Karpas-422 (cell line): Measurements from ENCODE around the gene CCDC191. TPM values are rescaled to one million over a fixed set of nuclear protein-coding genes. Genes with fewer than 3 reads are reported as not detected.

ENCODE experiments used
- DNase-seq: peaks from one replicate; pipeline ENCODE4 v3.0.0-alpha.2; 2015
- H2AFZ ChIP-seq: fragments of 200-600 bp; sonication (generic); 2 replicates; pipeline ENCODE4 v1.6.1; 2014; ENCODE audit warnings: antibody characterized with exemption, low read length, mixed read lengths
- H3K27ac ChIP-seq: fragments of 200-600 bp; sonication (generic); 2 replicates; pipeline ENCODE4 v1.5.1; 2014; ENCODE audit warnings: mild to moderate bottlenecking, low read length, moderate library complexity
- H3K27me3 ChIP-seq: fragments of 200-600 bp; sonication (generic); 2 replicates; pipeline ENCODE4 v1.6.1; 2014; ENCODE audit warnings: low read length, mixed read lengths
- H3K36me3 ChIP-seq: fragments of 200-600 bp; sonication (generic); 2 replicates; pipeline ENCODE4 v1.6.1; 2014; ENCODE audit warnings: low read length, mixed read lengths; ENCODE audit not compliant: insufficient read depth
- H3K4me1 ChIP-seq: fragments of 200-600 bp; sonication (generic); 2 replicates; pipeline ENCODE4 v1.6.1; 2014; ENCODE audit warnings: mild to moderate bottlenecking, low read length, mixed read lengths
- H3K4me2 ChIP-seq: fragments of 200-600 bp; sonication (generic); 2 replicates; pipeline ENCODE4 v1.6.1; 2014; ENCODE audit warnings: low read length, low read depth, mild to moderate bottlenecking; ENCODE audit not compliant: poor library complexity, severe bottlenecking
- H3K4me3 ChIP-seq: fragments of 200-600 bp; sonication (generic); 2 replicates; pipeline ENCODE4 v1.5.1; 2014; ENCODE audit warnings: mild to moderate bottlenecking, antibody characterized with exemption, low read length, mixed read lengths
- H3K79me2 ChIP-seq: fragments of 200-600 bp; sonication (generic); 2 replicates; pipeline ENCODE4 v1.6.1; 2014; ENCODE audit warnings: mild to moderate bottlenecking, low read length, mixed read lengths
- H3K9ac ChIP-seq: fragments of 200-600 bp; sonication (generic); 2 replicates; pipeline ENCODE4 v1.6.0; 2014; ENCODE audit warnings: low read length
- H3K9me2 ChIP-seq: fragments of 200-600 bp; sonication (generic), shearing (Covaris generic); replicated peaks from 2 replicates; pipeline ENCODE4 v1.6.0; 2014; ENCODE audit warnings: mild to moderate bottlenecking, low read length, moderate library complexity; ENCODE audit not compliant: insufficient read depth
- H3K9me3 ChIP-seq: fragments of 300-700, 200-600 bp; sonication (generic); 2 replicates; pipeline ENCODE4 v1.6.1; 2014; ENCODE audit warnings: low read length, mixed read lengths
- H4K20me1 ChIP-seq: fragments of 200-600 bp; sonication (generic); 2 replicates; pipeline ENCODE4 v1.6.1; 2014; ENCODE audit warnings: mild to moderate bottlenecking, antibody characterized with exemption, low read length, low read depth; ENCODE audit not compliant: insufficient read depth
- total RNA-seq: library from RNA; depleted of rRNA; stranded (reverse); fragments of >200 nt; shearing (Covaris generic); gene quantifications from 2 replicates; pipeline ENCODE4 v1.2.3, GENCODE V29; 2014; ENCODE audit warnings: low replicate concordance

CCDC191 gene
- total RNA-seq, 1 experiment from 2014 or later: 2.8 TPM

GRCh38 chr3:114052216-114052615 lies 4.1 kb downstream of the CCDC191 start:
- Histone ChIP-seq H4K20me1 (no peaks in the 10 kb centered on the region), H2AFZ (no peak overlapping the region), H3K4me1 (peaks cover 8% of the 10 kb centered on the region), H3K27ac (no peak overlapping the region), H3K79me2 (peaks cover 6% of the 10 kb centered on the region), H3K9me3 (no peaks in the 10 kb centered on the region), H3K9ac (no peak overlapping the region), H3K4me3 (no peak overlapping the region), H3K9me2 (no peaks in the 10 kb centered on the region), H3K27me3 (no peaks in the 10 kb centered on the region), H3K4me2 (no peak overlapping the region), H3K36me3 (no peaks in the 10 kb centered on the region)
- no peak for DNase-seq

- Histone ChIP-seq H3K4me2 (no peak overlapping the region), H4K20me1 (no peaks in the 10 kb centered on the region), H3K4me1 (no peaks in the 10 kb centered on the region), H3K9me3 (no peaks in the 10 kb centered on the region), H2AFZ (no peak overlapping the region), H3K27me3 (no peaks in the 10 kb centered on the region), H3K36me3 (no peaks in the 10 kb centered on the region), H3K9me2 (no peaks in the 10 kb centered on the region), H3K9ac (no peak overlapping the region), H3K4me3 (no peak overlapping the region), H3K27ac (no peak overlapping the region), H3K79me2 (no peaks in the 10 kb centered on the region)
- peak; percentile 56 for DNase-seq
Measured at GRCh38 chr3:114043205-114043604, 13.1 kb downstream of the CCDC191 start.

- DNase-seq: no peak
- Histone ChIP-seq H3K9me2 (no peaks in the 10 kb centered on the region), H3K27ac (no peak overlapping the region), H3K36me3 (no peaks in the 10 kb centered on the region), H3K4me1 (no peaks in the 10 kb centered on the region), H3K9ac (no peak overlapping the region), H3K4me3 (no peak overlapping the region), H3K79me2 (no peaks in the 10 kb centered on the region), H4K20me1 (no peaks in the 10 kb centered on the region), H2AFZ (no peak overlapping the region), H3K9me3 (no peaks in the 10 kb centered on the region), H3K4me2 (no peak overlapping the region), H3K27me3 (no peaks in the 10 kb centered on the region)
Measured at GRCh38 chr3:114035896-114036295, 20.4 kb downstream of the CCDC191 start.

GRCh38 chr3:114034787-114035545 lies 21.4 kb downstream of the CCDC191 start:
- H3K36me3 ChIP-seq: no peaks in the 10 kb centered on the region
- H3K27ac ChIP-seq: no peak overlapping the region
- H4K20me1 ChIP-seq: no peaks in the 10 kb centered on the region
- no peaks in the 10 kb centered on the region for H3K27me3 ChIP-seq
- H3K9ac ChIP-seq: no peak overlapping the region
- H3K4me2 ChIP-seq: no peak overlapping the region
- no peaks in the 10 kb centered on the region for H3K79me2 ChIP-seq
- no peak overlapping the region for H2AFZ ChIP-seq
- no peaks in the 10 kb centered on the region for H3K4me1 ChIP-seq
- H3K4me3 ChIP-seq: no peak overlapping the region
- H3K9me2 ChIP-seq: no peaks in the 10 kb centered on the region
- no peaks in the 10 kb centered on the region for H3K9me3 ChIP-seq
- no peak for DNase-seq

- Histone ChIP-seq H3K4me1 (no peaks in the 10 kb centered on the region), H3K4me3 (no peak overlapping the region), H2AFZ (no peak overlapping the region), H3K79me2 (no peaks in the 10 kb centered on the region), H3K9me2 (no peaks in the 10 kb centered on the region), H3K27ac (no peak overlapping the region), H3K36me3 (no peaks in the 10 kb centered on the region), H3K4me2 (no peak overlapping the region), H3K9ac (no peak overlapping the region), H4K20me1 (no peaks in the 10 kb centered on the region), H3K27me3 (no peaks in the 10 kb centered on the region), H3K9me3 (no peaks in the 10 kb centered on the region)
- no peak for DNase-seq
Measured at GRCh38 chr3:114034211-114034610, 22.1 kb downstream of the CCDC191 start.

GRCh38 chr3:114033721-114034120 lies 22.6 kb downstream of the CCDC191 start:
- no peaks in the 10 kb centered on the region for H3K27me3 ChIP-seq

GRCh38 chr3:114026331-114026730 lies 30.0 kb downstream of the CCDC191 start:
- H3K27ac ChIP-seq: no peak overlapping the region
- H3K36me3 ChIP-seq: no peaks in the 10 kb centered on the region
- no peaks in the 10 kb centered on the region for H3K9me3 ChIP-seq
- H3K4me1 ChIP-seq: peaks cover 8% of the 10 kb centered on the region
- no peaks in the 10 kb centered on the region for H4K20me1 ChIP-seq
- H3K4me2 ChIP-seq: no peak overlapping the region
- DNase-seq: no peak
- H3K4me3 ChIP-seq: no peak overlapping the region
- H2AFZ ChIP-seq: no peak overlapping the region
- no peaks in the 10 kb centered on the region for H3K9me2 ChIP-seq
- no peak overlapping the region for H3K9ac ChIP-seq
- no peaks in the 10 kb centered on the region for H3K27me3 ChIP-seq
- H3K79me2 ChIP-seq: no peaks in the 10 kb centered on the region

More at GRCh38 chr3:114033721-114034120, 22.6 kb downstream of the CCDC191 start:
- Histone ChIP-seq H2AFZ (no peak overlapping the region), H3K9me2 (no peaks in the 10 kb centered on the region), H3K79me2 (no peaks in the 10 kb centered on the region), H3K4me1 (no peaks in the 10 kb centered on the region), H3K27ac (no peak overlapping the region), H3K4me3 (no peak overlapping the region), H3K4me2 (no peak overlapping the region), H4K20me1 (no peaks in the 10 kb centered on the region), H3K9ac (no peak overlapping the region), H3K36me3 (no peaks in the 10 kb centered on the region), H3K9me3 (no peaks in the 10 kb centered on the region)
- no peak for DNase-seq

- Histone ChIP-seq H3K79me2 (no peaks in the 10 kb centered on the region), H3K4me1 (peaks cover 8% of the 10 kb centered on the region), H3K9me3 (no peaks in the 10 kb centered on the region), H3K4me3 (no peak overlapping the region), H3K27ac (no peak overlapping the region), H4K20me1 (no peaks in the 10 kb centered on the region), H2AFZ (no peak overlapping the region), H3K36me3 (no peaks in the 10 kb centered on the region), H3K9me2 (no peaks in the 10 kb centered on the region), H3K4me2 (no peak overlapping the region), H3K9ac (no peak overlapping the region), H3K27me3 (no peaks in the 10 kb centered on the region)
- DNase-seq: no peak
Measured at GRCh38 chr3:114025451-114025850, 30.9 kb downstream of the CCDC191 start.
